HepG2 (cell line): ENCODE results near the gene NT5DC2. TPM values are rescaled to one million over a fixed set of nuclear protein-coding genes. Genes with fewer than 3 reads are reported as not detected.

Experiments
- ATAC-seq: fragments of 200-7000 bp; cut with Tn5 transposase; 3 replicates; pipeline ENCODE4 v1.9.1; 2020; ENCODE audit warnings: mild to moderate bottlenecking, moderate library complexity
- BruUV-seq: library from RNA; stranded (reverse); fragments of 400-500 nt; replicated peaks from 2 replicates; lab custom pipeline; 2021; lab: Mats Ljungman, UMichigan
- CTCF ChIA-PET: fragments of 300-600 bp; formaldehyde crosslinking; extraction: SDS; loops from one replicate; lab custom pipeline; 2021; ENCODE audit warnings: low total read pairs, inconsistent platforms, low intra/inter-chr PET ratio; lab: Yijun Ruan, JAX
- POLR2A ChIA-PET: fragments of 350-600 bp; sonication (Branson Sonifier 250); formaldehyde crosslinking; loops from one replicate; lab custom pipeline; 2020; ENCODE audit warnings: antibody characterized with exemption, inconsistent platforms; lab: Yijun Ruan, JAX
- DNase-seq: peaks from one replicate; pipeline ENCODE4 v3.0.0-alpha.2; 2015; ENCODE audit warnings: low spot score
- FAIRE-seq: peaks from 3 replicates; lab custom pipeline; 2011; peaks lifted over from hg19 to GRCh38; lab: Jason Lieb, UNC
- H2AFZ ChIP-seq: one replicate; pipeline ENCODE4 v1.6.1; 2011; ENCODE audit warnings: low read length, inconsistent platforms
- H3K27ac ChIP-seq: fragments of 300-600 bp; 3 replicates; pipeline ENCODE4 v1.8.0; 2011; ENCODE audit warnings: mixed run types, mild to moderate bottlenecking, mixed read lengths, low read length, inconsistent platforms; ENCODE audit not compliant: insufficient read depth; ENCODE audit errors: extremely low read length
- H3K27me3 ChIP-seq, 2 experiments: fragments of 200-600 bp in 1 of 2; 2 replicates in 1 of 2; 3 replicates in 1 of 2; pipeline versions ENCODE4 v1.6.0 to v1.8.0; 2011; ENCODE audit warnings: low read length in 2 of 2, mild to moderate bottlenecking in 2 of 2, moderate library complexity in 2 of 2, inconsistent platforms in 1 of 2; ENCODE audit not compliant: insufficient read depth in 2 of 2, control insufficient read depth in 1 of 2
- H3K36me3 ChIP-seq, 2 experiments: fragments of 200-600 bp in 1 of 2; replicated peaks in 1 of 2; 2 replicates in 1 of 2; 3 replicates in 1 of 2; pipeline versions ENCODE4 v1.5.1 to v1.8.0; 2011; ENCODE audit warnings: low read length in 2 of 2, inconsistent platforms in 1 of 2; ENCODE audit not compliant: insufficient read depth in 2 of 2, control insufficient read depth in 1 of 2
- H3K4me1 ChIP-seq: 2 replicates; pipeline ENCODE4 v1.5.1; 2012; ENCODE audit warnings: low read length, inconsistent platforms; ENCODE audit not compliant: insufficient read depth
- H3K4me2 ChIP-seq: 2 replicates; pipeline ENCODE4 v1.6.0; 2011; ENCODE audit warnings: low read depth, low read length, inconsistent platforms
- H3K4me3 ChIP-seq, 3 experiments: fragments of 200-600 bp in 1 of 3; sonication (generic), shearing (Covaris generic) in 1 of 3; replicated peaks in 1 of 3; 2 replicates each; pipeline ENCODE4 v1.5.1; 2011 to 2016; ENCODE audit warnings: low read length in 3 of 3, inconsistent platforms in 2 of 3, low read depth in 2 of 3, mild to moderate bottlenecking in 2 of 3, control low read depth in 1 of 3, mixed read lengths in 1 of 3; ENCODE audit not compliant: insufficient read depth in 1 of 3
- H3K79me2 ChIP-seq: one replicate; pipeline ENCODE4 v1.6.1; 2011; ENCODE audit warnings: low read length, inconsistent platforms; ENCODE audit not compliant: insufficient read depth
- H3K9ac ChIP-seq: 2 replicates; pipeline ENCODE4 v1.6.0; 2011; ENCODE audit warnings: mild to moderate bottlenecking, low read depth, low read length, inconsistent platforms; ENCODE audit not compliant: insufficient read depth
- H3K9me3 ChIP-seq: 2 replicates; pipeline ENCODE4 v1.5.1; 2012; ENCODE audit warnings: mild to moderate bottlenecking, low read length
- H4K20me1 ChIP-seq: 2 replicates; pipeline ENCODE4 v1.6.0; 2011; ENCODE audit warnings: inconsistent platforms, mild to moderate bottlenecking, low read length, moderate library complexity; ENCODE audit not compliant: insufficient read depth
- ARNTL ChIP-seq: sonication (generic); formaldehyde crosslinking; IDR thresholded peaks from 2 replicates; pipeline ENCODE4 v1.4.0; 2020; ENCODE audit warnings: mild to moderate bottlenecking, missing genetic modification reagents
- ATF7 ChIP-seq, 2 experiments: fragments of 450-650 bp in 1 of 2; sonication (generic) in 1 of 2; formaldehyde crosslinking in 1 of 2; IDR thresholded peaks; 2 replicates each; pipeline versions ENCODE4 v1.4.0 to v1.6.1; 2016 to 2020; ENCODE audit warnings: antibody characterized with exemption in 1 of 2, mild to moderate bottlenecking in 1 of 2, missing genetic modification reagents in 1 of 2
- DNMT3B ChIP-seq: conservative IDR thresholded peaks from 2 replicates; pipeline ENCODE4 v1.6.1; 2016; ENCODE audit warnings: missing biosample characterization, control low read depth
- ELF1 ChIP-seq: sonication (generic); formaldehyde crosslinking; IDR thresholded peaks from 2 replicates; pipeline ENCODE4 v1.4.0; 2020; ENCODE audit warnings: missing genetic modification reagents
- ERF ChIP-seq: IDR thresholded peaks from 2 replicates; pipeline ENCODE4 v1.6.1; 2018; ENCODE audit warnings: missing biosample characterization, missing genetic modification reagents
- MATR3 ChIP-seq: sonication (generic); formaldehyde crosslinking; IDR thresholded peaks from 2 replicates; pipeline ENCODE4 v1.4.0; 2020; ENCODE audit warnings: missing genetic modification reagents
- MIER3 ChIP-seq: IDR thresholded peaks from 2 replicates; pipeline ENCODE4 v1.6.1; 2016; ENCODE audit warnings: missing compliant biosample characterization, borderline replicate concordance
- NCOA2 ChIP-seq: sonication (generic); formaldehyde crosslinking; IDR thresholded peaks from 2 replicates; pipeline ENCODE4 v1.8.0; 2022; ENCODE audit warnings: inconsistent platforms
- NCOR1 ChIP-seq: fragments of 200-600 bp; sonication (generic); IDR thresholded peaks from 2 replicates; pipeline ENCODE4 v1.7.0; 2017; ENCODE audit warnings: antibody characterized with exemption, low read length, borderline replicate concordance
- NR2F1 ChIP-seq, 2 experiments: fragments of 450-650 bp in 1 of 2; formaldehyde crosslinking in 1 of 2; IDR thresholded peaks; 2 replicates each; pipeline versions ENCODE4 v1.5.0 to v1.6.1; 2016 to 2020; ENCODE audit warnings: mild to moderate bottlenecking in 1 of 2, missing compliant biosample characterization in 1 of 2, missing genetic modification reagents in 1 of 2, moderate library complexity in 1 of 2
- SRF ChIP-seq: IDR thresholded peaks from 2 replicates; pipeline ENCODE4 v1.6.1; 2011; ENCODE audit warnings: mild to moderate bottlenecking, low read depth, low read length, moderate library complexity
- ZBTB14 ChIP-seq: sonication (generic); formaldehyde crosslinking; IDR thresholded peaks from 2 replicates; pipeline ENCODE4 v1.4.0; 2020; ENCODE audit warnings: missing genetic modification reagents
- WGBS: methylation state at CpG from one replicate; pipeline ENCODE4 v1.1.6; 2017; ENCODE audit warnings: low lambda C conversion rate; 5-methylcytosine and 5-hydroxymethylcytosine counted together
- in situ Hi-C: cut with HindIII; loops from 2 replicates; pipeline ENCODE4 v1.10.0; 2017; ENCODE audit warnings: low pct_unique_long_range_greater_than_20kb; ENCODE audit not compliant: extremely low pct_ligation_motif_present
- intact Hi-C: fragments of 100-400 bp; cut with micrococcal nuclease; formaldehyde crosslinking; loops from one replicate; pipeline ENCODE4 v1.10.0; 2022; ENCODE audit not compliant: unreplicated experiment
- polyA plus RNA-seq, 8 experiments: library from polyadenylated mRNA; depleted of rRNA in 3 of 8; stranded (reverse) in 7 of 8; unstranded in 1 of 8; fragments of >200 nt; fragmentation: Illumina TruSeq in 4 of 8; extraction: Trizol in 4 of 8; gene quantifications; 2 replicates each; pipeline versions ENCODE4 v1.2.1 to v1.2.3, GENCODE V29; 2011 to 2016; ENCODE audit warnings: low read depth in 4 of 8, missing spikeins in 1 of 8, mixed read lengths in 1 of 8; ENCODE audit not compliant: insufficient read depth in 1 of 8
- total RNA-seq, 5 experiments: library from RNA; depleted of rRNA; stranded (reverse); fragments of >200 nt; fragmentation: Illumina TruSeq; extraction: Trizol; gene quantifications; 2 replicates each; pipeline ENCODE4 v1.2.3, GENCODE V29; 2016; ENCODE audit warnings: low read depth in 1 of 5
- TF ChIP-seq, protein P1 (sequence below), 2 experiments: IDR thresholded peaks; 2 replicates each; pipeline ENCODE4 v1.6.1; 2011 to 2012; ENCODE audit warnings: low read length in 2 of 2, borderline replicate concordance in 1 of 2, low read depth in 1 of 2, mild to moderate bottlenecking in 1 of 2, moderate library complexity in 1 of 2

NT5DC2 gene
- total and polyA plus RNA-seq, 2 of the 13 experiments (the other 11 are each of a cell fraction or from before 2014, with no cell fraction given) = 131 to 240 TPM

DNA sequence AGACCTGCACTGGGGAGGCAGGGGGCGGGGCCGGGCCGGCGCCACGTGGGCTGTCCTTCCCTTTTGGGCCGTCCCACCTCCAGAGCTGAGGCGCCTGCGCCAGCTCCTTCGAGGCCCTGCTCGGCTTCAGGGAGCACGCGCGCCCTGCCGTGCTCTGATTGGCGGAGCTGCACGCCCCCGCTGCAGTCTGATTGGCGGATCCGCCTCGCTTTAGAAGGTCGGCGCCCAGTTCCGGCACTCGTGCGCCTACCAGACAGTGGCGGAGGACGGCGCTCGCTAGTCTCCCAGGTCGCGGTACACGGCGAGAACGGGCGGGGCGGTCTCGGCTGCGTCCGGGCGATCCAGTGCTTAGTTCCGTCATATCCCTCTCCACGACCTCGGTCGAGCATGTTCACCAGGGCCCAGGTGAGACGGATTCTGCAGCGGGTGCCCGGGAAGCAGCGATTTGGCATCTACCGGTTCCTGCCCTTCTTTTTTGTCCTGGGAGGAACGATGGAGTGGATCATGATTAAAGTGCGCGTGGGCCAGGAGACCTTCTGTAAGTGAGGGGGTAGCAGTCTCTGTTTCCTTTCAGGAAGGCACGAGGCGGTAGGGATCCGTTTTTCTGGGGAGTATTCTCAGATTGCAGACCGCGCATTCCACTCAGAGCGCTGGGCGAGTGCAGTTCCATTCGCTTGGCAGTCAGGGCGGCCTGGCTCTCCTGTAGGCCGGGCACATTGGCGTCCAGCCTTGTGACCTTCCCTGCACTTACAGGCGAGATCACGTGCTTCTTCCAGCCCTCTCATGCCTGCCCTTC lies 2.9 kb upstream of the NT5DC2 start, which contains the start of gene UQCC5:
TSS of gene UQCC5 (plus strand) at position 237 of the 796 bp plus-strand sequence. CDS start at position 388, 151 bp downstream.
- POLR2A ChIA-PET = interaction anchor here (0.7 to 1.1 kb wide), 13 partner anchors 8 to 298 kb away, joined by 3 to 13 read pairs (median 4); partner anchors contain the start of gene TWF2
- DNase-seq (peak; percentile 96), FAIRE-seq (peak; percentile 81), ATAC-seq (peak; percentile 86)
- peaks cover 0 to 16% of the 10 kb centered on the region in 2 experiments; a peak in 3 of 5 replicates for H3K36me3 ChIP-seq
- peak within 1 kb of the TSS; percentile 87 for H3K27ac ChIP-seq
- no peaks in the 10 kb centered on the region; a peak in 1 of 5 replicates for H3K27me3 ChIP-seq
- in situ Hi-C loops = no loop called here
- H2AFZ ChIP-seq = no peak within 1 kb of the TSS
- H3K4me1 ChIP-seq = peaks cover 60% of the 10 kb centered on the region
- peak within 1 kb of the TSS; percentile 54 to 87 (median 62) for H3K4me3 ChIP-seq
- H4K20me1 ChIP-seq = peaks cover 17% of the 10 kb centered on the region
- no peaks in the 10 kb centered on the region for H3K9me3 ChIP-seq
- CTCF ChIA-PET = no interaction called here
- H3K4me2 ChIP-seq = peak within 1 kb of the TSS; percentile 98
- BruUV-seq = no TSS peak
- peak within 1 kb of the TSS; percentile 93 for H3K9ac ChIP-seq
- 0% methylated on average over 11 of the region's 65 CpGs for WGBS
- intact Hi-C loops = no loop called here
- peaks cover 58% of the 10 kb centered on the region for H3K79me2 ChIP-seq
- TF ChIP-seq NCOR1 (no peak), NCOA2 (CRISPR knock-in tag) (peak; percentile 64; the same call in 1 of the 2 replicates), DNMT3B (CRISPR knock-in tag) (no peak; the same call in 1 of the 2 replicates), ELF1 (CRISPR knock-in tag) (peak; percentile 91), MIER3 (CRISPR knock-in tag) (peak; percentile 57; the same call in 1 of the 2 replicates), SRF (0 out of 2 replicates have a peak, but pooled peaks have one; percentile 3), ARNTL (CRISPR knock-in tag) (peak; percentile 79), ERF (CRISPR knock-in tag) (peak; percentile 90), ZBTB14 (CRISPR knock-in tag) (no peak; the same call in none of the 2 replicates), NR2F1 (CRISPR knock-in tag; IDR thresholded peaks at IDR 0.05) (no peak), ATF7 (IDR thresholded peaks at IDR 0.05) (no peak), ATF7 (CRISPR knock-in tag; IDR thresholded peaks at IDR 0.05) (no peak), MATR3 (CRISPR knock-in tag) (no peak)
- TF ChIP-seq, protein P1, sequence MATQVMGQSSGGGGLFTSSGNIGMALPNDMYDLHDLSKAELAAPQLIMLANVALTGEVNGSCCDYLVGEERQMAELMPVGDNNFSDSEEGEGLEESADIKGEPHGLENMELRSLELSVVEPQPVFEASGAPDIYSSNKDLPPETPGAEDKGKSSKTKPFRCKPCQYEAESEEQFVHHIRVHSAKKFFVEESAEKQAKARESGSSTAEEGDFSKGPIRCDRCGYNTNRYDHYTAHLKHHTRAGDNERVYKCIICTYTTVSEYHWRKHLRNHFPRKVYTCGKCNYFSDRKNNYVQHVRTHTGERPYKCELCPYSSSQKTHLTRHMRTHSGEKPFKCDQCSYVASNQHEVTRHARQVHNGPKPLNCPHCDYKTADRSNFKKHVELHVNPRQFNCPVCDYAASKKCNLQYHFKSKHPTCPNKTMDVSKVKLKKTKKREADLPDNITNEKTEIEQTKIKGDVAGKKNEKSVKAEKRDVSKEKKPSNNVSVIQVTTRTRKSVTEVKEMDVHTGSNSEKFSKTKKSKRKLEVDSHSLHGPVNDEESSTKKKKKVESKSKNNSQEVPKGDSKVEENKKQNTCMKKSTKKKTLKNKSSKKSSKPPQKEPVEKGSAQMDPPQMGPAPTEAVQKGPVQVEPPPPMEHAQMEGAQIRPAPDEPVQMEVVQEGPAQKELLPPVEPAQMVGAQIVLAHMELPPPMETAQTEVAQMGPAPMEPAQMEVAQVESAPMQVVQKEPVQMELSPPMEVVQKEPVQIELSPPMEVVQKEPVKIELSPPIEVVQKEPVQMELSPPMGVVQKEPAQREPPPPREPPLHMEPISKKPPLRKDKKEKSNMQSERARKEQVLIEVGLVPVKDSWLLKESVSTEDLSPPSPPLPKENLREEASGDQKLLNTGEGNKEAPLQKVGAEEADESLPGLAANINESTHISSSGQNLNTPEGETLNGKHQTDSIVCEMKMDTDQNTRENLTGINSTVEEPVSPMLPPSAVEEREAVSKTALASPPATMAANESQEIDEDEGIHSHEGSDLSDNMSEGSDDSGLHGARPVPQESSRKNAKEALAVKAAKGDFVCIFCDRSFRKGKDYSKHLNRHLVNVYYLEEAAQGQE (IDR thresholded peaks at IDR 0.05; ENCODE audit: borderline replicate concordance in 1 of 2, low read depth in 1 of 2, low read length in 2 of 2) = peak in 1 of 2 experiments; percentile 33; a peak in 1 of 4 replicates
